Fibroblast of pulmonary artery (primary cell): ENCODE data around the gene SORT1.
"Not testable (repeated sequence)": the region's sequence is repeated elsewhere in the genome, so short reads cannot be mapped to it uniquely, and the experiment has no call there.

Experiments
- DNase-seq: peaks from one replicate; pipeline ENCODE4 v3.0.0-alpha.2; 2010; ENCODE audit warnings: low read depth
- H3K4me3 ChIP-seq: replicated peaks from 2 replicates; pipeline ENCODE4 v1.5.1; 2011; ENCODE audit warnings: low read depth, mild to moderate bottlenecking, control low read depth, low read length, moderate library complexity
- CTCF ChIP-seq: IDR thresholded peaks from 2 replicates; pipeline ENCODE4 v1.5.1; 2011; ENCODE audit warnings: mild to moderate bottlenecking, control low read depth, low read length, inconsistent platforms; ENCODE audit errors: missing control alignments

SORT1 gene

GRCh38 chr1:109309347-109309746 lies 88.4 kb downstream of the SORT1 start:
- TF ChIP-seq CTCF = no peak
- H3K4me3 ChIP-seq = no peak overlapping the region
- DNase-seq = no peak

- no peak overlapping the region for H3K4me3 ChIP-seq
- no peak for DNase-seq
- TF ChIP-seq CTCF = no peak
Observed at GRCh38 chr1:109307274-109308021, 90.3 kb downstream of the SORT1 start.

- no peak within 1 kb of the TSS for H3K4me3 ChIP-seq
- TF ChIP-seq CTCF = no peak
- DNase-seq = no peak
Observed at GRCh38 chr1:109306832-109307273, 90.9 kb downstream of the SORT1 start, which contains the start of gene MYBPHL. TSS of gene MYBPHL (minus strand) at chr1:109307011. CDS start at chr1:109306991, 20 bp downstream.

- H3K4me3 ChIP-seq, DNase-seq: not testable (repeated sequence)
Observed at GRCh38 chr1:109305991-109306390, 91.7 kb downstream of the SORT1 start.

GRCh38 chr1:109304226-109304920 lies 93.3 kb downstream of the SORT1 start:
- no peak for TF ChIP-seq CTCF
- no peak for DNase-seq
- H3K4me3 ChIP-seq = no peak overlapping the region

GRCh38 chr1:109301874-109302273 lies 95.8 kb downstream of the SORT1 start:
- no peak for DNase-seq
- no peak for TF ChIP-seq CTCF
- H3K4me3 ChIP-seq = no peak overlapping the region

- peak; percentile 36 for DNase-seq
- TF ChIP-seq CTCF = no peak
- H3K4me3 ChIP-seq = no peak overlapping the region
Observed at GRCh38 chr1:109300650-109301151, 97.0 kb downstream of the SORT1 start.
